OCI-LY1 (cell line): Measurements from ENCODE around the gene IMMP2L.

ENCODE experiments used
- CTCF ChIP-seq: fragments of 200-600 bp; sonication (generic), shearing (Covaris generic); IDR thresholded peaks from 2 replicates; pipeline ENCODE4 v1.5.1; 2017; ENCODE audit warnings: mild to moderate bottlenecking, antibody characterized with exemption, low read length, moderate library complexity, mixed read lengths
- EZH2 ChIP-seq: fragments of 200-600 bp; sonication (generic), shearing (Covaris generic); IDR thresholded peaks from 2 replicates; pipeline ENCODE4 v1.8.0; 2017; ENCODE audit warnings: borderline replicate concordance, mixed run types, mild to moderate bottlenecking, antibody characterized with exemption, low read length, moderate library complexity, mixed read lengths

- no peak for TF ChIP-seq CTCF
- no peak for TF ChIP-seq EZH2
Measured at GRCh38 chr7:111499027-111499426, 63.3 kb downstream of the IMMP2L start.
